SK-N-SH (cell line): ENCODE data around the gene PDXP. TPM values are rescaled to one million over a fixed set of nuclear protein-coding genes. Genes with fewer than 3 reads are reported as not detected.
A peak's percentile ranks its signal among the peaks of the same experiment; 100 is the strongest.

ENCODE experiments used
- CTCF ChIA-PET: fragments of 300-600, 350-600 bp; formaldehyde crosslinking; extraction: SDS; loops from one replicate; lab custom pipeline; 2021; lab: Yijun Ruan, JAX
- POLR2A ChIA-PET: fragments of 350-600 bp; sonication (Branson Sonifier 250); formaldehyde crosslinking; extraction: SDS; loops from one replicate; lab custom pipeline; 2020; ENCODE audit warnings: antibody characterized with exemption, inconsistent platforms; lab: Yijun Ruan, JAX
- DNase-seq: peaks from one replicate; pipeline ENCODE4 v3.0.0; 2012
- H2AFZ ChIP-seq: fragments of 200-600 bp; sonication (generic); 2 replicates; pipeline ENCODE4 v1.8.1; 2016; ENCODE audit warnings: antibody characterized with exemption, mild to moderate bottlenecking, low read depth
- H3F3A ChIP-seq: fragments of 200-600 bp; sonication (generic); replicated peaks from 2 replicates; pipeline ENCODE3; 2016; ENCODE audit warnings: antibody characterized with exemption, mild to moderate bottlenecking; ENCODE audit not compliant: insufficient read depth
- H3K27ac ChIP-seq, 2 experiments: fragments of 200-500 bp in 1 of 2; fragments of 200-600 bp in 1 of 2; sonication (Bioruptor generic) in 1 of 2; sonication (generic), shearing (Covaris generic) in 1 of 2; 2 replicates each; pipeline versions ENCODE4 v1.5.1 to v1.6.1; 2014 to 2016; ENCODE audit warnings: low read depth in 2 of 2, inconsistent platforms in 1 of 2, low read length in 1 of 2, mild to moderate bottlenecking in 1 of 2, mixed read lengths in 1 of 2
- H3K27me3 ChIP-seq: fragments of 200-600 bp; sonication (generic), shearing (Covaris generic); 2 replicates; pipeline ENCODE4 v1.6.1; 2016; ENCODE audit warnings: mixed run types; ENCODE audit not compliant: insufficient read depth
- H3K36me3 ChIP-seq, 2 experiments: fragments of 200-500 bp in 1 of 2; fragments of 200-600 bp in 1 of 2; sonication (Bioruptor generic) in 1 of 2; sonication (generic) in 1 of 2; replicated peaks in 1 of 2; 2 replicates each; pipeline versions ENCODE3 to v1.5.1; 2014 to 2016; ENCODE audit warnings: low read length in 1 of 2, mild to moderate bottlenecking in 1 of 2; ENCODE audit not compliant: insufficient read depth in 2 of 2, control insufficient read depth in 1 of 2
- H3K4me1 ChIP-seq, 2 experiments: fragments of 200-500 bp in 1 of 2; fragments of 200-600 bp in 1 of 2; sonication (Bioruptor generic) in 1 of 2; sonication (generic), shearing (Covaris generic) in 1 of 2; 2 replicates each; pipeline versions ENCODE4 v1.5.1 to v1.6.1; 2014 to 2016; ENCODE audit warnings: low read depth in 1 of 2, low read length in 1 of 2, mixed run types in 1 of 2; ENCODE audit not compliant: insufficient read depth in 2 of 2, control insufficient read depth in 1 of 2
- H3K4me2 ChIP-seq: fragments of 200-600 bp; sonication (generic), shearing (Covaris generic); 2 replicates; pipeline ENCODE4 v1.6.1; 2017; ENCODE audit warnings: mixed run types
- H3K4me3 ChIP-seq, 2 experiments: fragments of 200-500 bp in 1 of 2; fragments of 200-600 bp in 1 of 2; sonication (Bioruptor generic) in 1 of 2; sonication (generic), shearing (Covaris generic) in 1 of 2; 2 replicates each; pipeline versions ENCODE4 v1.5.1 to v1.8.1; 2014 to 2016; ENCODE audit warnings: low read depth in 2 of 2, inconsistent platforms in 1 of 2, low read length in 1 of 2, mild to moderate bottlenecking in 1 of 2, mixed read lengths in 1 of 2, moderate library complexity in 1 of 2
- H3K79me2 ChIP-seq: fragments of 200-600 bp; sonication (generic); 2 replicates; pipeline ENCODE4 v1.8.1; 2017; ENCODE audit warnings: mild to moderate bottlenecking; ENCODE audit not compliant: insufficient read depth
- H3K9ac ChIP-seq: fragments of 200-600 bp; sonication (generic); 2 replicates; pipeline ENCODE4 v1.6.1; 2017; ENCODE audit warnings: mixed run types
- H3K9me2 ChIP-seq: fragments of 200-600 bp; sonication (generic); 2 replicates; pipeline ENCODE4 v1.6.1; 2017; ENCODE audit warnings: mixed run types
- H3K9me3 ChIP-seq: fragments of 200-600 bp; sonication (generic); 2 replicates; pipeline ENCODE4 v1.6.1; 2017; ENCODE audit warnings: mixed run types, mild to moderate bottlenecking, moderate library complexity
- H4K20me1 ChIP-seq: fragments of 200-600 bp; sonication (generic); 2 replicates; pipeline ENCODE4 v1.6.1; 2017; ENCODE audit warnings: mild to moderate bottlenecking, mixed run types; ENCODE audit not compliant: insufficient read depth
- CHD2 ChIP-seq: fragments of 150-350 bp; IDR thresholded peaks from 2 replicates; pipeline ENCODE4 v1.6.1; 2018; ENCODE audit warnings: low read length; ENCODE audit not compliant: partially characterized antibody
- EP300 ChIP-seq, 2 experiments: IDR thresholded peaks; 2 replicates each; pipeline versions ENCODE4 v1.4.0 to v1.6.1; 2012; ENCODE audit warnings: borderline replicate concordance in 1 of 2, low read depth in 1 of 2, low read length in 1 of 2
- FOXJ3 ChIP-seq: sonication (generic); formaldehyde crosslinking; IDR thresholded peaks from 2 replicates; pipeline ENCODE4 v1.5.1; 2020; ENCODE audit warnings: mild to moderate bottlenecking, missing genetic modification reagents
- GABPA ChIP-seq: IDR thresholded peaks from 2 replicates; pipeline ENCODE4 v1.4.0; 2012; ENCODE audit warnings: low read depth, mild to moderate bottlenecking
- GATA2 ChIP-seq: sonication (generic); formaldehyde crosslinking; IDR thresholded peaks from 2 replicates; pipeline ENCODE4 v1.5.0; 2020; ENCODE audit warnings: mild to moderate bottlenecking, missing genetic modification reagents
- JUND ChIP-seq: IDR thresholded peaks from 2 replicates; pipeline ENCODE4 v1.4.0; 2012
- MXI1 ChIP-seq: IDR thresholded peaks from 2 replicates; pipeline ENCODE4 v1.6.1; 2012; ENCODE audit warnings: mild to moderate bottlenecking, low read depth, low read length, improper control_type of control experiment
- RAD21 ChIP-seq: IDR thresholded peaks from 2 replicates; pipeline ENCODE4 v1.6.1; 2012; ENCODE audit warnings: mild to moderate bottlenecking, low read length
- RCOR1 ChIP-seq: fragments of 150-350 bp; IDR thresholded peaks from 2 replicates; pipeline ENCODE4 v1.6.1; 2017; ENCODE audit warnings: antibody characterized with exemption, low read length
- RXRA ChIP-seq: IDR thresholded peaks from 2 replicates; pipeline ENCODE4 v1.4.0; 2012; ENCODE audit warnings: low read depth, mild to moderate bottlenecking, borderline replicate concordance
- SMC3 ChIP-seq: IDR thresholded peaks from 2 replicates; pipeline ENCODE4 v1.6.1; 2012; ENCODE audit warnings: low read depth, low read length, improper control_type of control experiment
- TAF1 ChIP-seq: IDR thresholded peaks from 2 replicates; pipeline ENCODE4 v1.6.1; 2012; ENCODE audit warnings: low read depth, mild to moderate bottlenecking, low read length, moderate library complexity, borderline replicate concordance
- TCF12 ChIP-seq: IDR thresholded peaks from 2 replicates; pipeline ENCODE4 v1.4.0; 2012
- YY1 ChIP-seq: IDR thresholded peaks from 2 replicates; pipeline ENCODE4 v1.4.0; 2012; ENCODE audit warnings: low read depth, mild to moderate bottlenecking
- WGBS: methylation state at CpG from one replicate; pipeline ENCODE4 v1.1.6; 2017; ENCODE audit warnings: low lambda C conversion rate; 5-methylcytosine and 5-hydroxymethylcytosine counted together
- polyA plus RNA-seq, 3 experiments: library from polyadenylated mRNA; depleted of rRNA; stranded (reverse); fragments of >200 nt; gene quantifications; 2 replicates each; pipeline ENCODE4 v1.2.3, GENCODE V29; 2012
- TF ChIP-seq, protein P1 (sequence below): fragments of 200-600 bp; sonication (generic); IDR thresholded peaks from 2 replicates; pipeline ENCODE4 v1.6.1; 2017; ENCODE audit warnings: antibody characterized with exemption, mild to moderate bottlenecking, moderate library complexity
- TF ChIP-seq, protein P2 (sequence below): IDR thresholded peaks from 2 replicates; pipeline ENCODE4; 2012
- TF ChIP-seq, protein P3 (sequence below): fragments of 150-350 bp; IDR thresholded peaks from 2 replicates; pipeline ENCODE4 v1.6.1; 2017; ENCODE audit warnings: antibody characterized with exemption, low read length, low read depth, borderline replicate concordance
- TF ChIP-seq, protein P4 (sequence below): IDR thresholded peaks from 2 replicates; pipeline ENCODE4 v1.4.0; 2012; ENCODE audit warnings: low read depth, borderline replicate concordance

Gene PDXP
- polyA plus RNA-seq, 1 of the 3 experiments (the other 2 are of a cell fraction), result 22.5 TPM

DNA sequence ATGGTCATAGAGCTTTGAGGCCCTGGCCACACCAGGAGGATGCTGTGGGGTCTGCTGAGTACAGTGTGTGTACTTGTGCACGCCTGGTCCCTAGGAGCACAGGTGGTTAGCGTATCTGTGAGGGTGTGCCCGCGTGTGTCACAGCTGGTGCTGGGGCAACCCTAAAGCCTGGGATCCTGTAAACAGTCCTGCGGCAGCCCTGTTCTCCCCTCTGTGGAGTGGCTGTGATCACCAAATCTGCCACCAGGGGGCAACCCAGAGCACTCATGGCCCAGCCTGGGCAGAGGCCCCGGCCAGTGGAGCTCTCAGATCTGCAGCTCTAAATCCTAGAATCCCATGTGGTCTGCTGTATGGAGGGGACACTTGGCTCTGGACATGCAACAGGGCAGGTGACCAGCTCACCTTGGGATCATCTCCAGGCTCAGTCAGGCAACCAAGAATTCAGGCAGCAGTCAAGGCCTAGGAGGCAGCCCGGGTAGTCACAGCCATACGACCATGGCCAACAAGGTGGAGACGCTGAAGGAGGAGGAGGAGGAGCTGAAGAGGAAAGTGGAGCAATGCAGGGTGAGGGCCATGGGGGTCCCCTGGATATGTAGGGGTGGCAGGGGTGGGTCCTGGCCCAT, 15.2 kb upstream of the PDXP start:
- H3K4me1 ChIP-seq, result peaks cover 4 to 26% of the 10 kb centered on the region in 2 experiments; a peak in 2 of 4 replicates
- 0 out of 2 replicates have a peak overlapping the region, but pooled peaks have one; percentile 33 for H3K4me2 ChIP-seq
- peak overlapping the region in 1 of 2 experiments; percentile 42; a peak in 1 of 4 replicates for H3K4me3 ChIP-seq
- no peaks in the 10 kb centered on the region for H3K9me2 ChIP-seq
- ChIA-PET CTCF (interaction anchor here (0.5 to 34.3 kb wide), 36 partner anchors 13 to 220 kb away, joined by 3 to 898 read pairs (median 5); partner anchors contain the start of genes GGA1, LGALS1, NOL12 and PDXP), POLR2A (interaction anchor here (0.5 to 2.7 kb wide), 10 partner anchors 8 to 43 kb away, joined by 3 to 21 read pairs (median 4); partner anchors contain the start of genes NOL12 and PDXP)
- peaks cover 7% of the 10 kb centered on the region; the same call in 1 of the 2 replicates for H3K79me2 ChIP-seq
- H3K9me3 ChIP-seq, result no peaks in the 10 kb centered on the region
- peaks cover 4% of the 10 kb centered on the region for H3F3A ChIP-seq
- TF ChIP-seq RAD21 (peak; percentile 76), TAF1 (no peak), YY1 (no peak), MXI1 (no peak), SMC3 (peak; percentile 89)
- TF ChIP-seq, protein P1, sequence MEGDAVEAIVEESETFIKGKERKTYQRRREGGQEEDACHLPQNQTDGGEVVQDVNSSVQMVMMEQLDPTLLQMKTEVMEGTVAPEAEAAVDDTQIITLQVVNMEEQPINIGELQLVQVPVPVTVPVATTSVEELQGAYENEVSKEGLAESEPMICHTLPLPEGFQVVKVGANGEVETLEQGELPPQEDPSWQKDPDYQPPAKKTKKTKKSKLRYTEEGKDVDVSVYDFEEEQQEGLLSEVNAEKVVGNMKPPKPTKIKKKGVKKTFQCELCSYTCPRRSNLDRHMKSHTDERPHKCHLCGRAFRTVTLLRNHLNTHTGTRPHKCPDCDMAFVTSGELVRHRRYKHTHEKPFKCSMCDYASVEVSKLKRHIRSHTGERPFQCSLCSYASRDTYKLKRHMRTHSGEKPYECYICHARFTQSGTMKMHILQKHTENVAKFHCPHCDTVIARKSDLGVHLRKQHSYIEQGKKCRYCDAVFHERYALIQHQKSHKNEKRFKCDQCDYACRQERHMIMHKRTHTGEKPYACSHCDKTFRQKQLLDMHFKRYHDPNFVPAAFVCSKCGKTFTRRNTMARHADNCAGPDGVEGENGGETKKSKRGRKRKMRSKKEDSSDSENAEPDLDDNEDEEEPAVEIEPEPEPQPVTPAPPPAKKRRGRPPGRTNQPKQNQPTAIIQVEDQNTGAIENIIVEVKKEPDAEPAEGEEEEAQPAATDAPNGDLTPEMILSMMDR, result peak; percentile 90
- 48% methylated on average over 6 of the region's 9 CpGs for whole genome bisulfite sequencing
- H3K27ac ChIP-seq, result no peak overlapping the region; a peak in 1 of 4 replicates
- DNase-seq, result peak; percentile 91
- H3K9ac ChIP-seq, result no peak overlapping the region
- peaks cover 8 to 9% of the 10 kb centered on the region in 2 experiments for H3K36me3 ChIP-seq
- H4K20me1 ChIP-seq, result 0 out of 2 replicates have a peak, but pooled peaks cover 4% of the 10 kb centered on the region
- no peaks in the 10 kb centered on the region for H3K27me3 ChIP-seq
- no peak overlapping the region for H2AFZ ChIP-seq

DNA sequence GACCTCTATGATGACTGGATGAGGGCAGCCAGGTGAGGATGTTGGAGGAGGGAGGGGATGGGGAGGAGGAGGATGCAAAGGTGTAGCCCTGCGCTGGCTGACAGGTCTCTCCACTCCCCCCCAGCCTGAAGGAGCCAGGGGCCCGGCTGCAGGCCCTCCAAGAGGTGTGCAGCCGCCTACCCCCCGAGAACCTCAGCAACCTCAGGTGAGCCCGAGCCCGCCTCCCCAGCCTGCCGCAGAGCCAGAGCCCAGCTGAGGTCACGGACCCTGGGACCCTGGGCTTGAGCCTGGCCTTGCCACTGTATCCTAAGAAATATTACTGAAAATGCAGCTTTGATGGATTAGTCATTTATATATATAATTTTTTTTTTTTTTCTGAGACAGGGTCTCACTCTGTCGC, 11.2 kb upstream of the PDXP start:
- H3K4me1 ChIP-seq, result peaks cover 0 to 6% of the 10 kb centered on the region in 2 experiments; a peak in 1 of 4 replicates
- H3K9ac ChIP-seq, result no peak overlapping the region
- H2AFZ ChIP-seq, result no peak overlapping the region
- CTCF ChIA-PET, result interaction anchor here (1.4 to 44.3 kb wide), 3 partner anchors 13 to 41 kb away, joined by 6 to 898 read pairs (median 898); partner anchors contain the start of genes LGALS1, NOL12, PDXP and SH3BP1
- WGBS, result 94% methylated on average over 6 of the region's 9 CpGs
- no peaks in the 10 kb centered on the region for H3K9me3 ChIP-seq
- no peak overlapping the region for H3K27ac ChIP-seq
- H3K9me2 ChIP-seq, result no peaks in the 10 kb centered on the region
- POLR2A ChIA-PET, result no interaction called here
- H3K4me2 ChIP-seq, result no peak overlapping the region
- no peak overlapping the region for H3K4me3 ChIP-seq
- no peaks in the 10 kb centered on the region for H3F3A ChIP-seq
- H3K36me3 ChIP-seq, result peaks cover 11 to 14% of the 10 kb centered on the region in 2 experiments
- 0 out of 2 replicates have a peak, but pooled peaks cover 4% of the 10 kb centered on the region for H4K20me1 ChIP-seq
- H3K79me2 ChIP-seq, result no peaks in the 10 kb centered on the region
- H3K27me3 ChIP-seq, result no peaks in the 10 kb centered on the region
- no peak for DNase-seq
- TF ChIP-seq RXRA (no peak), EP300 (IDR thresholded peaks at IDR 0.05; ENCODE audit: borderline replicate concordance in 1 of 2, low read depth in 1 of 2, low read length in 1 of 2) (no peak), SMC3 (no peak), RCOR1 (no peak), MXI1 (no peak), GABPA (no peak), GATA2 (no peak), TCF12 (no peak), FOXJ3 (CRISPR knock-in tag) (no peak), CHD2 (no peak), JUND (no peak)
- TF ChIP-seq, protein P2, sequence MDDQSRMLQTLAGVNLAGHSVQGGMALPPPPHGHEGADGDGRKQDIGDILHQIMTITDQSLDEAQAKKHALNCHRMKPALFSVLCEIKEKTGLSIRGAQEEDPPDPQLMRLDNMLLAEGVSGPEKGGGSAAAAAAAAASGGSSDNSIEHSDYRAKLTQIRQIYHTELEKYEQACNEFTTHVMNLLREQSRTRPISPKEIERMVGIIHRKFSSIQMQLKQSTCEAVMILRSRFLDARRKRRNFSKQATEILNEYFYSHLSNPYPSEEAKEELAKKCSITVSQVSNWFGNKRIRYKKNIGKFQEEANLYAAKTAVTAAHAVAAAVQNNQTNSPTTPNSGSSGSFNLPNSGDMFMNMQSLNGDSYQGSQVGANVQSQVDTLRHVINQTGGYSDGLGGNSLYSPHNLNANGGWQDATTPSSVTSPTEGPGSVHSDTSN, result no peak
- TF ChIP-seq, protein P3, sequence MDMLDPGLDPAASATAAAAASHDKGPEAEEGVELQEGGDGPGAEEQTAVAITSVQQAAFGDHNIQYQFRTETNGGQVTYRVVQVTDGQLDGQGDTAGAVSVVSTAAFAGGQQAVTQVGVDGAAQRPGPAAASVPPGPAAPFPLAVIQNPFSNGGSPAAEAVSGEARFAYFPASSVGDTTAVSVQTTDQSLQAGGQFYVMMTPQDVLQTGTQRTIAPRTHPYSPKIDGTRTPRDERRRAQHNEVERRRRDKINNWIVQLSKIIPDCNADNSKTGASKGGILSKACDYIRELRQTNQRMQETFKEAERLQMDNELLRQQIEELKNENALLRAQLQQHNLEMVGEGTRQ, result no peak
- TF ChIP-seq, protein P4, sequence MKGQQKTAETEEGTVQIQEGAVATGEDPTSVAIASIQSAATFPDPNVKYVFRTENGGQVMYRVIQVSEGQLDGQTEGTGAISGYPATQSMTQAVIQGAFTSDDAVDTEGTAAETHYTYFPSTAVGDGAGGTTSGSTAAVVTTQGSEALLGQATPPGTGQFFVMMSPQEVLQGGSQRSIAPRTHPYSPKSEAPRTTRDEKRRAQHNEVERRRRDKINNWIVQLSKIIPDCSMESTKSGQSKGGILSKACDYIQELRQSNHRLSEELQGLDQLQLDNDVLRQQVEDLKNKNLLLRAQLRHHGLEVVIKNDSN, result no peak
- TF ChIP-seq, protein P1, result no peak
